AG04450 (cell line): Measurements from ENCODE around the gene SLC10A4. TPM values are rescaled to one million over a fixed set of nuclear protein-coding genes. Genes with fewer than 3 reads are reported as not detected.

Experiments used
- CTCF ChIA-PET: fragments of 300-600, 350-600 bp; formaldehyde crosslinking; extraction: SDS; loops from one replicate; lab custom pipeline; 2022; ENCODE audit warnings: antibody characterized with exemption, inconsistent platforms; lab: Charles Lee
- POLR2A ChIA-PET: fragments of 350-600 bp; formaldehyde crosslinking; extraction: SDS; loops from one replicate; lab custom pipeline; 2021; ENCODE audit warnings: antibody characterized with exemption, inconsistent platforms; lab: Yijun Ruan, JAX
- DNase-seq: peaks from one replicate; pipeline ENCODE4 v3.0.0-alpha.2; 2011; ENCODE audit warnings: low read depth, low spot score
- H3K27ac ChIP-seq: one replicate; pipeline ENCODE4 v1.5.1; 2012; ENCODE audit warnings: low read depth, low read length, control low read depth
- H3K27me3 ChIP-seq: one replicate; pipeline ENCODE4 v1.6.0; 2012; ENCODE audit warnings: low read length; ENCODE audit not compliant: control insufficient read depth, insufficient read depth
- H3K4me3 ChIP-seq: 2 replicates; pipeline ENCODE4 v1.5.1; 2011; ENCODE audit warnings: mild to moderate bottlenecking, low read depth, low read length, control low read depth
- H3K9me3 ChIP-seq: 2 replicates; pipeline ENCODE4 v1.5.1; 2012; ENCODE audit warnings: low read length; ENCODE audit not compliant: control insufficient read depth, insufficient read depth
- CTCF ChIP-seq: IDR thresholded peaks from 2 replicates; pipeline ENCODE4 v1.5.1; 2011; ENCODE audit warnings: low read depth, low read length, control low read depth, inconsistent platforms
- polyA plus RNA-seq: library from polyadenylated mRNA; depleted of rRNA; stranded (reverse); fragments of >200 nt; gene quantifications from 2 replicates; pipeline ENCODE4 v1.2.3, GENCODE V29; 2011

Gene SLC10A4
- polyA plus RNA-seq, 1 experiment: not detected

- CTCF ChIA-PET: no interaction called here
- H3K27ac ChIP-seq: no peak overlapping the region
- POLR2A ChIA-PET: no interaction called here
- H3K9me3 ChIP-seq: no peaks in the 10 kb centered on the region
- no peak overlapping the region for H3K4me3 ChIP-seq
- H3K27me3 ChIP-seq: peaks cover 8% of the 10 kb centered on the region
- no peak for DNase-seq
- TF ChIP-seq CTCF: no peak
Observed at GRCh38 chr4:48462363-48462762, 20.8 kb upstream of the SLC10A4 start.

- CTCF ChIA-PET: interaction anchor here (2.0 kb wide), 1 partner anchor 21 kb away, joined by 9 read pairs; no protein-coding TSS in a partner anchor
- H3K9me3 ChIP-seq: no peaks in the 10 kb centered on the region
- H3K4me3 ChIP-seq: no peak overlapping the region
- H3K27ac ChIP-seq: no peak overlapping the region
- POLR2A ChIA-PET: no interaction called here
- no peak for TF ChIP-seq CTCF
- H3K27me3 ChIP-seq: peaks cover 5% of the 10 kb centered on the region
- no peak for DNase-seq
Observed at GRCh38 chr4:48467442-48467841, 15.7 kb upstream of the SLC10A4 start.

- TF ChIP-seq CTCF: no peak
- DNase-seq: no peak
- Histone ChIP-seq H3K4me3 (no peak overlapping the region), H3K27me3 (peaks cover 2% of the 10 kb centered on the region), H3K27ac (no peak overlapping the region), H3K9me3 (no peaks in the 10 kb centered on the region)
- ChIA-PET POLR2A (no interaction called here), CTCF (interaction anchor here (2.0 kb wide), 1 partner anchor 22 kb away, joined by 9 read pairs; no protein-coding TSS in a partner anchor)
Observed at GRCh38 chr4:48467891-48468290, 15.3 kb upstream of the SLC10A4 start.

GRCh38 chr4:48470137-48470536 lies 13.0 kb upstream of the SLC10A4 start:
- Histone ChIP-seq H3K4me3 (no peak overlapping the region), H3K27me3 (peaks cover 2% of the 10 kb centered on the region), H3K27ac (no peak overlapping the region), H3K9me3 (no peaks in the 10 kb centered on the region)
- POLR2A ChIA-PET: no interaction called here
- no peak for TF ChIP-seq CTCF
- DNase-seq: no peak
- CTCF ChIA-PET: no interaction called here

GRCh38 chr4:48470570-48470969 lies 12.6 kb upstream of the SLC10A4 start:
- ChIA-PET POLR2A (no interaction called here), CTCF (interaction anchor here (0.6 kb wide), 1 partner anchor 24 kb away, joined by 4 read pairs; no protein-coding TSS in a partner anchor)
- no peak for TF ChIP-seq CTCF
- H3K9me3 ChIP-seq: no peaks in the 10 kb centered on the region
- H3K4me3 ChIP-seq: no peak overlapping the region
- peaks cover 2% of the 10 kb centered on the region for H3K27me3 ChIP-seq
- no peak for DNase-seq
- H3K27ac ChIP-seq: no peak overlapping the region
